Hepatocyte (in vitro differentiated cells): ENCODE data around the gene DNM3. TPM values are rescaled to one million over a fixed set of nuclear protein-coding genes. Genes with fewer than 3 reads are reported as not detected.
A peak's percentile ranks its signal among the peaks of the same experiment; 100 is the strongest.
"Not testable (repeated sequence)": the region's sequence is repeated elsewhere in the genome, so short reads cannot be mapped to it uniquely, and the experiment has no call there.

ENCODE experiments used
- DNase-seq: peaks from one replicate; pipeline ENCODE4 v3.0.0-alpha.2; 2016; ENCODE audit warnings: low spot score
- H2AFZ ChIP-seq: fragments of 200-600 bp; sonication (generic); 2 replicates; pipeline ENCODE4 v1.6.0; 2016; ENCODE audit warnings: antibody characterized with exemption, mild to moderate bottlenecking
- H3K27ac ChIP-seq: fragments of 200-600 bp; sonication (generic); 2 replicates; pipeline ENCODE4 v1.5.1; 2016; ENCODE audit warnings: mild to moderate bottlenecking
- H3K27me3 ChIP-seq: fragments of 200-600 bp; sonication (generic); 2 replicates; pipeline ENCODE4 v1.6.1; 2016
- H3K36me3 ChIP-seq: fragments of 200-600 bp; sonication (generic); replicated peaks from 2 replicates; pipeline ENCODE4 v1.5.1; 2016; ENCODE audit warnings: low read depth; ENCODE audit not compliant: insufficient read depth
- H3K4me1 ChIP-seq: fragments of 200-600 bp; sonication (generic); 2 replicates; pipeline ENCODE4 v1.5.1; 2016; ENCODE audit warnings: mild to moderate bottlenecking, moderate library complexity; ENCODE audit not compliant: insufficient read depth
- H3K4me2 ChIP-seq: fragments of 200-600 bp; sonication (generic); 2 replicates; pipeline ENCODE4 v1.6.0; 2016
- H3K4me3 ChIP-seq: fragments of 200-600 bp; sonication (generic); 2 replicates; pipeline ENCODE4 v1.5.1; 2016; ENCODE audit warnings: mild to moderate bottlenecking
- H3K79me2 ChIP-seq: fragments of 200-600 bp; sonication (generic); 2 replicates; pipeline ENCODE4 v1.6.0; 2017; ENCODE audit warnings: mild to moderate bottlenecking
- H3K9me2 ChIP-seq: fragments of 200-600 bp; sonication (generic); replicated peaks from 2 replicates; pipeline ENCODE4 v1.6.0; 2017; ENCODE audit warnings: mild to moderate bottlenecking; ENCODE audit not compliant: insufficient read depth
- H3K9me3 ChIP-seq: fragments of 200-600 bp; sonication (generic); 2 replicates; pipeline ENCODE4 v1.5.1; 2016; ENCODE audit warnings: low read depth, mild to moderate bottlenecking
- H4K20me1 ChIP-seq: fragments of 200-600 bp; sonication (generic); 2 replicates; pipeline ENCODE4 v1.6.0; 2016; ENCODE audit warnings: mild to moderate bottlenecking; ENCODE audit not compliant: insufficient read depth, poor library complexity, severe bottlenecking
- CTCF ChIP-seq: fragments of 200-600 bp; sonication (generic); IDR thresholded peaks from 2 replicates; pipeline ENCODE4 v1.5.1; 2016; ENCODE audit warnings: antibody characterized with exemption, mild to moderate bottlenecking; ENCODE audit not compliant: poor library complexity
- EZH2 ChIP-seq: fragments of 200-600 bp; sonication (generic); IDR thresholded peaks from 2 replicates; pipeline ENCODE4 v1.6.1; 2016; ENCODE audit warnings: antibody characterized with exemption, mild to moderate bottlenecking, borderline replicate concordance
- EZH2phosphoT487 ChIP-seq: fragments of 200-600 bp; sonication (generic); IDR thresholded peaks from one replicate; pipeline ENCODE4 v1.6.1; 2018; ENCODE audit warnings: antibody characterized with exemption, mild to moderate bottlenecking, low read depth, moderate library complexity; ENCODE audit not compliant: unreplicated experiment, severe bottlenecking
- WGBS: methylation state at CpG from one replicate; pipeline ENCODE4 v1.1.6; 2016; ENCODE audit warnings: low lambda C conversion rate; ENCODE audit errors: missing lambda C conversion rate; 5-methylcytosine and 5-hydroxymethylcytosine counted together
- polyA plus RNA-seq: library from polyadenylated mRNA; unstranded; fragments of >200 nt; fragmentation: Nextera tagmentation; extraction: Ambion mirVana; gene quantifications from 2 replicates; pipeline ENCODE4 v1.2.1, GENCODE V29; 2016
- total RNA-seq: library from RNA; depleted of rRNA; stranded (reverse); fragments of >200 nt; gene quantifications from 2 replicates; pipeline ENCODE4 v1.2.3, GENCODE V29; 2014

Gene DNM3
- total and polyA plus RNA-seq, 2 experiments from 2014 or later = 1.5 TPM; not detected in 1

DNA sequence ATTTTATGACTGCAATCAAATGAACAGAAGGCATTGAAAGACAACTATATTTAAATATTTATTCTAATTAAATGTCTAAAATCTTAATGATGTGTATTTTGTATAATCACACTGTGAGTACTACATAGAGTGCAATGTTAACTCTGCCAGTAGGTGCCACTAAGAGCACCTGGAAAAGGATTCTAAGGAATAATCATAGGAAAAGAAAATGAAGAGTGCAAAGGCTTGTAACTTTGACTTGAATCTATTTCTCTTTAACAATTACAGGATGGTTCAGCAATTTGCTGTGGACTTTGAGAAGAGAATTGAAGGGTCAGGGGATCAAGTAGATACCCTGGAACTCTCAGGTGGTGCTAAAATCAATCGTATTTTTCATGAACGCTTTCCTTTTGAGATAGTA is 200.4 kb downstream of the DNM3 start:
- Histone ChIP-seq H3K4me2 (peak overlapping the region; percentile 20), H3K27ac (no peak overlapping the region), H2AFZ (no peak overlapping the region), H3K9me3 (no peaks in the 10 kb centered on the region), H3K9me2 (no peaks in the 10 kb centered on the region), H4K20me1 (no peaks in the 10 kb centered on the region), H3K4me1 (no peaks in the 10 kb centered on the region), H3K79me2 (no peaks in the 10 kb centered on the region), H3K36me3 (no peaks in the 10 kb centered on the region), H3K27me3 (no peaks in the 10 kb centered on the region), H3K4me3 (no peak overlapping the region)
- TF ChIP-seq CTCF (peak; percentile 70), EZH2phosphoT487 (no peak)
- 87% methylated on average over 2 of the region's 2 CpGs for WGBS
- peak; percentile 38 for DNase-seq

GRCh38 chr1:172043900-172044299 is 202.6 kb downstream of the DNM3 start:
- no peaks in the 10 kb centered on the region for H3K36me3 ChIP-seq
- H3K27me3 ChIP-seq = no peaks in the 10 kb centered on the region
- H3K9me2 ChIP-seq = no peaks in the 10 kb centered on the region
- no peaks in the 10 kb centered on the region for H3K9me3 ChIP-seq
- no peak overlapping the region for H3K4me3 ChIP-seq
- no peak overlapping the region for H3K4me2 ChIP-seq
- H4K20me1 ChIP-seq = no peaks in the 10 kb centered on the region
- H2AFZ ChIP-seq = no peak overlapping the region
- TF ChIP-seq EZH2 = no peak
- no peak for TF ChIP-seq EZH2phosphoT487
- no peak for TF ChIP-seq CTCF
- H3K4me1 ChIP-seq = no peaks in the 10 kb centered on the region
- H3K79me2 ChIP-seq = no peaks in the 10 kb centered on the region
- H3K27ac ChIP-seq = no peak overlapping the region
- no peak for DNase-seq

DNA sequence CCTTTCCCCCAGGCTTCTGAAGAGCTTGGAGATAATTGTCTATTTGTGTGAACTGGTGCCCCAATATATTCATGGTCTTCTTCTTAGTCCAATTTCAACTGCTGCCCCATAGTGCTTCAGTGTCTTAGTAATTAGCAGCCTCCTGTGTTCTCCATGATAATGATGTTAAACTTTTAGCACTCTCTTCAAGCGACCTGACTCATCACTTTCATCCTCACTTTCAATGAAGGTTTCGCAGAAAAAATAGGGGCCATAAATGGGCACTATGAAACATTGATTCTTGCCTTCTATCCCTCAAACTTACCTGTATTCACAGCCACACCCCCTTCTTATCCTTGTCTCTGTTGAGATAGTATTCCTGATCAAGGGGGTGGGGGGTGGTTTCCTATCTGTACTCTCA is 210.6 kb downstream of the DNM3 start:
- no peaks in the 10 kb centered on the region for H3K9me3 ChIP-seq
- no peak overlapping the region for H3K4me3 ChIP-seq
- H3K9me2 ChIP-seq = no peaks in the 10 kb centered on the region
- no peak overlapping the region for H3K27ac ChIP-seq
- no peaks in the 10 kb centered on the region for H3K36me3 ChIP-seq
- no peak overlapping the region for H3K4me2 ChIP-seq
- H3K79me2 ChIP-seq = no peaks in the 10 kb centered on the region
- DNase-seq = no peak
- H3K4me1 ChIP-seq = peaks cover 9% of the 10 kb centered on the region
- H2AFZ ChIP-seq = no peak overlapping the region
- WGBS = 77% methylated on average over 2 of the region's 2 CpGs
- TF ChIP-seq CTCF = no peak
- no peak for TF ChIP-seq EZH2
- TF ChIP-seq EZH2phosphoT487 = no peak
- H4K20me1 ChIP-seq = no peaks in the 10 kb centered on the region
- H3K27me3 ChIP-seq = no peaks in the 10 kb centered on the region

DNA sequence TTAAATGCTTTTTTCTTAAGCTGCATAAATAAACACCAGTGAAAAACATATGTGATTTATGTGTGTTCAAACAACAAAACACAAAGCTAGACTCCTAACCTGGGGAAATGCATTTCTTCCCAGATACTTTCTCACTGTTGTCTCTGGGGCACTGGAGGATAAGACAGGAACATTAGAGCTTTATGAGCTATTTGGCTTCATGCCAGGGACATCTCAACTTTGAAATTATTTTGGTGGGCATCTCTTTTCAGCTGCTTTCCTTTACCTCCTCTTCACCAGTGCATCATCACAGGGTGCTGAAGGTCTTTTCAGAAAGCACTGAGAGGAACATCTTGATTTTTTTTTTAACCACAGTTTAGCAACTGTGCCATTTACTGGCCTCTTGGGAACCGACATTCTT is 212.9 kb downstream of the DNM3 start:
- Histone ChIP-seq H3K9me2 (no peaks in the 10 kb centered on the region), H3K4me2 (no peak overlapping the region), H3K36me3 (no peaks in the 10 kb centered on the region), H4K20me1 (no peaks in the 10 kb centered on the region), H3K4me1 (peaks cover 9% of the 10 kb centered on the region), H3K9me3 (no peaks in the 10 kb centered on the region), H3K79me2 (no peaks in the 10 kb centered on the region), H3K27me3 (no peaks in the 10 kb centered on the region), H3K4me3 (no peak overlapping the region), H3K27ac (no peak overlapping the region), H2AFZ (no peak overlapping the region)
- DNase-seq = peak; percentile 14
- WGBS = 55% methylated on average over 1 of the region's 1 CpG
- TF ChIP-seq CTCF (no peak), EZH2 (no peak), EZH2phosphoT487 (no peak)

DNA sequence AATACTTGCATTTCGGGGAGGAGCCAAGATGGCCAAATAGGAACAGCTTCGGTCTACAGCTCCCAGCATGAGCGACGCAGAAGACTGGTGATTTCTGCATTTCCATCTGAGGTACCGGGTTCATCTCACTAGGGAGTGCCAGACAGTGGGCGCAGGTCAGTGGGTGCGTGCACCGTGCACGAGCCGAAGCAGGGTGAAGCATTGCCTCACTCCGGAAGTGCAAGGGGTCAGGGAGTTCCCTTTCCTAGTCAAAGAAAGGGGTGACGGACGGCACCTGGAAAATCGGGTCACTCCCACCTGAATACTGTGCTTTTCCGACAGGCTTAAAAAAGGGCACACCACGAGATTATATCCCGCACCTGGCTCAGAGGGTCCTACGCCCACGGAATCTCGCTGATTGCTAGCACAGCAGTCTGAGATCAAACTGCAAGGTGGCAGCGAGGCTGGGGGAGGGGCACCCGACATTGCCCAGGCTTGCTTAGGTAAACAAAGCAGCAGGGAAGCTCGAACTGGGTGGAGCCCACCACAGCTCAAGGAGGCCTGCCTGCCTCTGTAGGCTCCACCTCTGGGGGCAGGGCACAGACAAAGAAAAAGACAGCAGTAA is 214.6 kb downstream of the DNM3 start:
- H3K9me3 ChIP-seq, H4K20me1 ChIP-seq, H3K36me3 ChIP-seq, H3K9me2 ChIP-seq, H3K27me3 ChIP-seq, H2AFZ ChIP-seq, H3K4me3 ChIP-seq, H3K79me2 ChIP-seq, H3K27ac ChIP-seq, H3K4me2 ChIP-seq, DNase-seq, H3K4me1 ChIP-seq: not testable (repeated sequence)
- WGBS = 91% methylated on average over 23 of the region's 23 CpGs
